Measurements from ENCODE around the gene RPS6KA5.
"Not testable (repeated sequence)": the region's sequence is repeated elsewhere in the genome, so short reads cannot be mapped to it uniquely, and the experiment has no call there.

The RPS6KA5 gene

GRCh38 chr14:90985601-90986242 is 74.7 kb downstream of the RPS6KA5 start:
- no peak for DNase-seq (ENCODE audit: low read depth)

GRCh38 chr14:90983560-90983959 is 76.9 kb downstream of the RPS6KA5 start:
- no peak for DNase-seq (ENCODE audit: low read depth)

- no peak for DNase-seq (ENCODE audit: low read depth)
Observed at GRCh38 chr14:90981636-90982035, 78.8 kb downstream of the RPS6KA5 start.

- not testable (repeated sequence) for DNase-seq (ENCODE audit: low read depth)
Observed at GRCh38 chr14:90980636-90981035, 79.8 kb downstream of the RPS6KA5 start.

GRCh38 chr14:90979515-90979914 is 80.9 kb downstream of the RPS6KA5 start:
- no peak for DNase-seq (ENCODE audit: low read depth)

- DNase-seq (ENCODE audit: low read depth): no peak
Observed at GRCh38 chr14:90976101-90976500, 84.3 kb downstream of the RPS6KA5 start.

- DNase-seq (ENCODE audit: low read depth): no peak
Observed at GRCh38 chr14:90971687-90972086, 88.8 kb downstream of the RPS6KA5 start.

- DNase-seq (ENCODE audit: low read depth): no peak
Observed at GRCh38 chr14:90970167-90970600, 90.3 kb downstream of the RPS6KA5 start.

GRCh38 chr14:90969531-90970166 is 90.8 kb downstream of the RPS6KA5 start:
- no peak for DNase-seq (ENCODE audit: low read depth)

GRCh38 chr14:90968025-90968424 is 92.4 kb downstream of the RPS6KA5 start:
- no peak for DNase-seq (ENCODE audit: low read depth)

- no peak for DNase-seq (ENCODE audit: low read depth)
Observed at GRCh38 chr14:90966493-90966892, 93.9 kb downstream of the RPS6KA5 start.

GRCh38 chr14:90965765-90966164 is 94.7 kb downstream of the RPS6KA5 start:
- DNase-seq (ENCODE audit: low read depth): no peak

GRCh38 chr14:90963343-90963742 is 97.1 kb downstream of the RPS6KA5 start:
- DNase-seq (ENCODE audit: low read depth): no peak

GRCh38 chr14:90962505-90963109 is 97.8 kb downstream of the RPS6KA5 start:
- no peak for DNase-seq (ENCODE audit: low read depth)

GRCh38 chr14:90960818-90961217 is 99.6 kb downstream of the RPS6KA5 start:
- DNase-seq (ENCODE audit: low read depth): no peak

GRCh38 chr14:90959344-90959743 is 101.1 kb downstream of the RPS6KA5 start:
- no peak for DNase-seq (ENCODE audit: low read depth)

GRCh38 chr14:90956273-90956672 is 104.2 kb downstream of the RPS6KA5 start:
- no peak for DNase-seq (ENCODE audit: low read depth)

GRCh38 chr14:90953643-90954042 is 106.8 kb downstream of the RPS6KA5 start:
- DNase-seq (ENCODE audit: low read depth): not testable (repeated sequence)

GRCh38 chr14:90943367-90943766 is 117.1 kb downstream of the RPS6KA5 start:
- no peak for DNase-seq (ENCODE audit: low read depth)

- DNase-seq (ENCODE audit: low read depth): no peak
Observed at GRCh38 chr14:90942511-90942910, 117.9 kb downstream of the RPS6KA5 start.

- DNase-seq (ENCODE audit: low read depth): no peak
Observed at GRCh38 chr14:90941706-90942105, 118.7 kb downstream of the RPS6KA5 start.

- no peak for DNase-seq (ENCODE audit: low read depth)
Observed at GRCh38 chr14:90940318-90940962, 120.0 kb downstream of the RPS6KA5 start.

GRCh38 chr14:90939252-90939795 is 121.1 kb downstream of the RPS6KA5 start:
- not testable (repeated sequence) for DNase-seq (ENCODE audit: low read depth)

All from stimulated activated CD8-positive, alpha-beta memory T cell treated with anti-CD3 and anti-CD28 coated beads, Interleukin-4, amount 100 ng/mL, for 24 hours (primary cell).